DMS53 treated with DMSO at 0.1 percent for 48 hours (cell line): ENCODE measurements around the gene SCARB1.
"Not testable (repeated sequence)": the region's sequence is repeated elsewhere in the genome, so short reads cannot be mapped to it uniquely, and the experiment has no call there.

Experiments
- DNase-seq: peaks from one replicate; lab custom pipeline; 2025; ENCODE audit not compliant: unreplicated experiment; lab: John Stamatoyannopoulos, UW

The SCARB1 gene

DNA sequence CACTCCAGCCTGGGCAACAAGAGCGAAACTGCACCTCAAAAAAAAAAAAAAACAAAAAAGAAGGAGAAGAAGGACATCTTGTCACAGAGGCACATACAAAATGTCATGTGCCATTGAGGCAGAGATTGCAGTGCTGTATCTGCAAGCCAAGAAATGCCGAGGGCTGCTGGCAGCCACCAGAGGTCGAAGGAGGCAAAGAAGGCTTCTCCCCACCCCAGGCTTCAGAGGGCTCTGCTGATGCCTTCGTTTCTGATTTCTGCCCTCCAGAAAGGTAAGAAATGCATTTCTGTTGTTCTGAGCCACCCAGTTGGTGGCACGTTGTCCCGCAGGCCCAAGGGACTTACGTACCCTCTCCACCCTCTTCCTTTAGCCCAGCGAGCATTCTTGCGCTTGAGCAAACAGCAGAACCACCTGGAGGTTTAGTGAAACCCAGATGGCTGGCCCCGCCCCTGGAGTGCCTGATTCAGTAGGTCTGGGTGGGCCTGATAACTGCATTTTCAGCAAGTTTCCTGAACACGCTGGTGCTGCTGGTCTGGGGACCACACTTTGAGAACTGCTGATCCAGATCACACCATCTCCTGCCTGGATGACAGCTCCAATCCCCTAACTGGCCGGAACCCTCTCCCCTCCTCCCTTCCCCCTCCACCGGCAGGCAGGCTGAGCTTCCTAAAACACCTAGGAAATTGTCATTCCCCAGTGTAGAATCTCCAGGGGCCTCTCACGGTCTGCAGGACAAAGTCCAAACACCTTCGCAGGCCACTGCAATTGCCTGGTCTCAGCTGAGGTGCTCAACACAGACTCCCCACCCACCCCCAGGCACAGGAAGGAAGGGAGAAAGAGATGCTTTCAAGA is 21.1 kb upstream of the SCARB1 start:
- DNase-seq = peak; percentile 62

DNA sequence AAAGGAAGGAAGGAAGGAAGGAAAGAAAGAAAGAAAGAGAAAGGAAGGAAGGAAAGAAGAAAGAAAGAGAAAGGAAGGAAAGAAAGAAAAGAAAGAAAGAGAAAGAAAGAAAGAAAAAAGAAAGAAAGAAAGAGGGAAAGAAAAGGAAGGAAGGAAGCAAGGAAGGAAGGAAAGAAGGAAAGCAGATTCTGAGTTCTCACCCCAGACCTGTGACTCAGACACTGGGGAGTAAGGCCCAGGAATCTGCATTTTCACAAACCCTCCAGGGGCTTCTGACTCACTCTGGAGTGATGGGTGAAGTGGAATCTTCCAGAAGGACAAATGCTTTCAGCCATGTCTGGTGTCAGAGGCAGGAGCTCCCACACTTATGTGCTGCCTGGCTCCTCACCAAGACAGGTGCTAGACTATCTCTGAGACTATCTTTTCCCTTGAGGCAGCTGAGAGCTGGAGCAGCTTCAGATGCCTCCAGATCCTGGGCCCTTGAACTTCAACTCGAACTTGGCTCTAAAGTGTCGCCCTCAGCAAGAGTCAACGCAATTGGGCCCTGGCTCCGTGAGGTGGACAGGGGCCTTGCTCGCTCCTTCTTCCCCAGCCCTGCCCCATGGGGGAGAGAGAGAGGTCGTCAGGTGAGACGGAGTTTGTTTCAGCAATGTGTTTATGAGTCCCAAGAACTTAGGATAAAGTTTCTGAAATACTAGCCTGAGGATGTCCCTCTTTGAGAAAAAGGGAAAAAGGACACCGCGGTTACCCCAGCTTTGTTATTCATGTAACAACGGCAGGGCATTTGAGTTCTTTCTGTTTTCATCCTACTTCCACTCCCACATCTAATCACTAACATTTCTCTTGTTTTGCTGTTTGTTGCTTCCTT is 19.8 kb upstream of the SCARB1 start:
- no peak for DNase-seq

GRCh38 chr12:124881123-124881522 is 17.5 kb upstream of the SCARB1 start:
- DNase-seq = no peak

- DNase-seq = not testable (repeated sequence)
Measured at GRCh38 chr12:124880335-124880734, 16.7 kb upstream of the SCARB1 start.

- no peak for DNase-seq
Measured at GRCh38 chr12:124878795-124879516, 15.3 kb upstream of the SCARB1 start.

- DNase-seq = no peak
Measured at GRCh38 chr12:124877423-124877822, 13.8 kb upstream of the SCARB1 start.

DNA sequence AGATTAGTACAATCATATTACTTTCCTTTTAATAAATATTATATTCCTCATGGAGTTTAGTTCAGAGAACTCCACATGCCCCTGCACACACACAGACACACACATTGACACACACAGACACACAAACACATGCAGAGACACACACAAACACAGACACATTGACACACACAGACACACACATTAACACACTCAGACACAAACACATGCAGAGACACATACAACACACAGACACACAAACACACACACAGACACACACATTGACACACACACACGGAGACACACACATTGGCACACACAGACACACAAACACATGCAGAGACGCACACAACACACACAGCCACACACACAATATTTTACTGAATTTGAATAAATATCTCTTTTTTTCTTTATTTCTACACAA is 12.5 kb upstream of the SCARB1 start:
- DNase-seq = no peak

DNA sequence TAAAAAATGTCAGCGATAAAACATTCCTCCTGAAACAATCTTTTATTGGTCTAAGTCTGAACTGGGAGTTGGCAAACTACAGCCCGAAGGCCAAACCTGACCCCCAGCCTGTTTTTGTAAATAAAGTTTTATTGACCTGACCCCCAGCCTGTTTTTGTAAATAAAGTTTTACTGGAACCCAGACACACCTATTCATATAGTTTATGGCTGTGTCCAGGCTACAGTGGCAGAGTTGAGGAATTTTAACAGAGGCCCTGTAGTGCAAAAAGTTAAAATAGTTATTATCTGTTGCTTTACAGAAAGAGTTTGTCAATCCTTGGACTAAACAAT is 12.1 kb upstream of the SCARB1 start:
- no peak for DNase-seq

DNA sequence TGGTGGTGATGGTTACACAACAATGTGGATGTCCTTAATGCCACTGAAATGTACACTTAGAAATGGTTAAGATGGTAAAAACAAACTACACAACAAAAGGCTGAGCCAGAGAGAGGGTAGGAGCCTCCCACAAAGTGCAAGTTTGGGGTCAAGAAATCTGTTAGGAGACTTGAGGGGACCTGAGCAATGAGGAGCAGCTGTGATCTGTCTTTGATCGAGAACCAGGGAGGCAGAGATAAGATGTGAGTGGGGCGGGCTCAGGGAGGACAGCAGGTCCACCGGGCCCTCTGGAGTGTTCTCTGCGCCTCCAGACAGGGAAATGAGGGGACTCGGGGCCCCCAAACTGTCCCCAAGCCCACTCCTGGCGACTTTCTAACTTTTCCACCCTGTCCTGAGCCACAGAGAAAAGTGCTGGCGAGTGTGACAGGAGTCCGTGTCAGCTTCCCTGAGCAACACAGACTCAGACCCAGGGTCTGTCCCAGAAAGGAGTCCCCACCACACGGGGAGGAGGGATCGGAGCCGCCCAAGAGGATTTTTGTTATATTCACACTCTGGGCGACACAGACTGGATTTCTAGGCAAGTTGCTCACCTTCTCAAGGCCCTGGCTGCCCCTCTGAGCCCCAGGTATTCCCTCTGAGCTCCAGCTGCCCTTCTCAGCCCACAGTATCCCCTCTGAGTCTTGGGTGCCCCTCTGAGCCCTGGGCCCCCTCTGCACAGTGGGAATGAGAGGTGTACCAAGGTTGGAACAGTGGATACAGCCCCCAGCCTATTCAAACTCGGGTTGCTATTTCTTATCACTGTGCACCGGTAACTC is 11.5 kb upstream of the SCARB1 start:
- no peak for DNase-seq

DNA sequence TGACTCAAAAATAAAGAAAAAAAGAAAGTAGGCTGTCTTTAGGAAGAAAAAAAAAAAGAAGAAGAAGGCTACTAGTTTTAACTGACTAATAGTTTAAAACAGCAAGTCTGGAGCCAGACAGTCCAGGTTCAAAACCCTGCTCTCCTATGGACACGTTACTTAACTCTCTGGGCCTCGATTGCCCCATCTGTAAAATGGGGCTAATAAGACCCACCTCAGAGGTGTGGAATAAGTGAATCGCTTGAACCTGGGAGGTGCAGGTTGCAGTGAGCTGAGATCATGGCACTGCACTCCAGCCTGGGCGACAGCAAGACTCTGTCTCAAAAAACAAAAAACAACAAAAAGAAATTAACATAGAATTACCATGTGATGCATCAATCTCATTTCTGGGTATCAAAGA is 10.5 kb upstream of the SCARB1 start:
- DNase-seq = no peak

DNA sequence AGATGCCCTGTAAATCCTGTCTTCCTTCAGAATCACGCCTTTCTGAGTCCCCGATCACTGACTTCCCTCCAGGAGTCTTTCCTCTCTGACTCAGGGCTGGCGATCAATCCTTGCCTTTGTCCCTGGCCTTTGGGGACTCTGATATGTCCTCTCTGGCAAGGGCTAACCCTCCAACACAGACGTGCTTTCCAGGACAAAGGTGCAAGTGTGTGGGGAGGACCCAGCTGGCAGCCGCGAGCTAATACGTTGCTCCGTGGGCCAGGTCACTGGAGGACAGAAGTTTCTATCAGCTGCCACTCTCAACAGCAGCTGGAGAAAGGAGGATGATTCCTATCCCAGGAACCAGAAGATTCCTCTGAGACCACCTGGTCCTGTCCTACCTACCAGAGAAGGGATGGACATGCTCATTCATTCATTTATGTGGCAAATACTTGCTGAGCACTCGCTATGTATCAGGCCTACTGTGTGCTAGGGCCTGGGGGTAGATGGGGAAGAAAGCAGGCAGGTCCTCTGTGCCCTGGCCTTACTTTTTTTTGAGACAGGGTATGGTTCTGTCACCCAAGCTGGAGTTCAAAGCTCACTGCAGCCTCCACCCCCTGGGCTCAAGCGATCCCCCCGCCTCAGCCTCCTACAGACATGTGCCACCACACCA is 8.5 kb upstream of the SCARB1 start:
- DNase-seq = no peak

DNA sequence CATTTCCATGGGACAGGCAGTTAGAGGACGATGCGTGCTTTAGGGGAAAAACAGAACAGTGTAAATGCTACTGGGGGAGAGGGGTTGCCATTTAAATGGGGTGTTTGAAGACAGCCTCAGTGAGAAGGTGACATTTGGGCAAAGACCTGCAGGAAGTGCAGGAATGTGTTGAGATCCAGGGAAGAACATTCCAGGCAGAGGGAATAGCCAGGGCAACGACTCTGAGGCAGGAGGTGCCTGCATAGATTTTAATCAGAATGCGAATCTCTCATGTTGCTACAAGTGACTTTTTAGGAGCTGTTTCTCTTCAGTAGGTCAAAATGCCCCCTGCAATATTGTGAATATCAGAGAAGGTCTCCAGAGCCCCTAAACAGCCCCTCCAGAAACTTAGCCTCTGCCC is 7.6 kb upstream of the SCARB1 start:
- DNase-seq = no peak

GRCh38 chr12:124870515-124870914 is 6.9 kb upstream of the SCARB1 start:
- no peak for DNase-seq

DNA sequence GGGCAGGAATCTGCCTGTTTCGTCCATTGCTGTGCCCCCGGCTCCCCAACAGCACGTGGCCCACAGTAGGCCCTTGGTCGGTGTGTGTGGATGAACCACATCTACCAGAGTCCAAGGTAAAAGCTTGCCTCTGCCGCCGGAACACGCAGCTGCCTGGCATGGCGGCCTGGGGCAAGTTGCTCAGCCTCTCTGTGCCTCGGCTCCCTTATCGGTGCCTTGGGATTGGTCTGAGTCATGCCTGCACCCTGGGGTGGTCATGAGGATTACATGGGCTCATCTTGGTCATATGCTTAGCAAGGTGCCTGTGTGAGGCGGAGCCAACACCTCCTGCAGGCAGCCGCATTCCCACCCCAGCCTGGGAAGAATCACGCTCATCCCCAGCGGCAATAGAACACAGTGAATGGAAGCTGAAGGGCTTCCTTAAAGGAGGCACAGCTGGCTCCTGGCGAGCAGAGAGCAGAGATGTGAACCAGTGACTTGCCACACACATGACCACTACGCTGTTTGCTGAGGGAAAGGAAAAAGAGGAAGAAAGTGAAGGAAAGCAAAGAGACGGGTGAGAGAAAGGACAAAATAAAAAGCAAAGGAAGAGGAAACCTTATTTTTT is 5.5 kb upstream of the SCARB1 start:
- no peak for DNase-seq

DNA sequence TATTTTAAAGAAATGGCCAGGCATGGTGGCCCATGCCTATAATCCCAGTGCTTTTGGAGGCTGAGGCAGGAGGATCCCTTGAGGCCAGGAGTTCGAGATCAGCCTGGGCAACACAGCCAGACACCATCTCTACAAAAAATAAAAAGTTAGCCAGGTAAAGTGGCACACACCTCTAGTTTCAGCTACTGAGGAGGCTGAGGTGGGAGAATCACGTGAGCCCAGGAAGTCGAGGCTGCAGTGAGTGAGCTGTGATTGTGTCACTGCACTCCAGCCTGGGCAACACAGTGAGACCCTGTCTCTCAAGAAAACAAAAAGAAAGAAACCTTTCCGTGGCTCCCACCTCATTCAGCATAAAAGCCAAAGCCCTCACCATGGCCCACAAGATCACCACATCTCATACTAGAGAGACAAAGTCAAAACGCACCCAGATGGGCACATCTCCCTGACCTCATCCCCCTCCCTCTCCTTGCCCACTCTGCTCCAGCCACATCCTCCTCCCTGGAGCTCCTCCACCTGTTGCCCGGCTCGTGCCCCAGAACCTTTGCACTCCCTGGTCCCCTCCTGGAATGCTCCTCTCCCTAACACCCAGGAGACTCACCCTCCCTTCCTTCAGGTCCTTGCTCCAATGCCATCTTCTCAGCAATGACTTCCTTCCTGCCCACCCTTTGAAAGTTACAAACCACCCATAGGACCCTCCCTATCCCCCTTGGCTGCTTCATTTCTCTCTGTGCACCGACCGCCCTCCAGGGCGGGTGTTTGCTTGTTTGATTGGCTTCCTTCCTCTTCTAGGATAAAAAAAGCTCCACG is 4.8 kb upstream of the SCARB1 start:
- DNase-seq = no peak

DNA sequence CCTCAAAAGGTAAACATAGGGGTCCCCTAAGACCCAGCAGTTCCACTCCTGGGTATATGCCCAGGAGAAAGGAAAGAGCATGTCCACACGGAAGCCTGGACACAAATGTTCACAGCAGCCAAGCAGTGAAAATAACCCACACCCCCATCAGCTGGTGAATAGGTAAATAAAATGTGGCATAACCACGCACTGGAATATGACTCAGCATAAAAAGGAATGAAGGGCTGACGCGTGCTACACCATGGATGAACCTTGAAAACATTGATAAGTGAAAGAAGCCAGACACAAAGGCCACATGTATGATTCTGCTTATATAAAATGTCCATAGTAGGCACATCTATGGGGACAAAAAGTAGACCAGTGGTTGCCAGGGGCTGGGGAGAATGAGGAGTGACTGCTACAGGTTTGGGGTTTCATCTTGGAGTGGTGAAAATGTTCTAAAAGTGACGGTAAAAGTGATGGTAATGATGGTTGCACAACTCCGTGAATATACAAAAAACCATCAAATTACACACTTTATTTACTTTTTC is 3.8 kb upstream of the SCARB1 start:
- DNase-seq = peak; percentile 37

- DNase-seq = no peak
Measured at GRCh38 chr12:124866883-124867400, 3.3 kb upstream of the SCARB1 start.

DNA sequence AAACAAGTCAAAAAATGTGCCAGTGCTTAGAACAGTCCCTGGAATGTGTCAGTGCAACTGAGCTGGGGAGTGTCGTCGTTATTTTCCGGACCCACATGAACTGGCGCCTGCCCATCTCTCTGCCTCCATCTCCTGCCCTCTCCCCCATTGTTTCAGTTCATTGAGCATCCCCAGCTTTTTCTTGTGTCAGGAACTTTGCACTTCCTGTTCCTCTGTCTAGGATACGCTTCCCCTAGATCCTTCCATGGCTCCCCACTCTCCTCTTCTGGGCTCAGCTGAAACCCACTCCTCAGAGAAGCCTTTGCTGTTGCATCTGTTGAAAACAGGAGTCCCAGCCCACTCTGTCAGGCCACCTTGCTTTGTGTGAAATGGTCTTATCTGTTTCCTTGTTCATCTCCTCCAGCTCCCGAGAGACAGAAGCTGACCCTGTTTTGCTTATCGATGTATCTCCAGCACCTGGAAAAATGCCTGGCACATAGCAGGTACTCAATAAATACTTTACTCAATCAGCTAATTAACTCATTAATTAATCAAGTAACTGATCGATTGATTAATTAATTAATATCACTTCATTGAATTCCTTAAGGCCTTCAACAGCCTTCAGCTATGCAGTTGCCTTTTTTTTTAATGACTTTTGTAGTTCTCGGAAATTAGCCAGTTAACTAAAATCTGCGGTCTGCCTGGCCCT is 2.7 kb upstream of the SCARB1 start:
- no peak for DNase-seq
